ENCODE results near the gene CCDC60. TPM values are rescaled to one million over a fixed set of nuclear protein-coding genes. Genes with fewer than 3 reads are reported as not detected.
"Not testable (repeated sequence)": the region's sequence is repeated elsewhere in the genome, so short reads cannot be mapped to it uniquely, and the experiment has no call there.

The CCDC60 gene
- total RNA-seq, 2 donors from 2014 or later: not detected

DNA sequence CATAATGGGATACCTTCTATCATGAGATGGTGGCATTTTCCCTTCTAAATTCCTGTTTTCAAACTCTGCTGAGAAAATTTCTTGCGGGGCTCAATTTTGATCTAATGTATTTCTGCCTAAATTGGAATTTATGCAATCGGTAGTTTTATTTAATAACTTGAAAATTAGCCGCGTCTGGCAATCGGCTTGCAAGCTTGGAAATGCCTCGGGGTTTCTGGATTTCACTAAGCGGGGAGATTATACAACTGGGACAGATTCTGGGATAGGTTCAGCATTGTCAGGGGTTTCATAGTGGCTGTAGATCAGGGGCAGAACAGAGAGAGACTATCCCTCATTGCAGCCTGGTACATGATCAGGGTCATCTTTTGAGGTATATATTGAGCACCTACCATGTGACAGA is 8.6 kb downstream of the CCDC60 start:
- DNase-seq (ENCODE audit: low spot score) (no peak), ATAC-seq (ENCODE audit: insufficient number of reproducible peaks, low FRiP score, low read depth) (no peak)
- no peaks in the 10 kb centered on the region for H3K27me3 ChIP-seq (replicated peaks; ENCODE audit: insufficient read depth)
- TF ChIP-seq, protein P1, sequence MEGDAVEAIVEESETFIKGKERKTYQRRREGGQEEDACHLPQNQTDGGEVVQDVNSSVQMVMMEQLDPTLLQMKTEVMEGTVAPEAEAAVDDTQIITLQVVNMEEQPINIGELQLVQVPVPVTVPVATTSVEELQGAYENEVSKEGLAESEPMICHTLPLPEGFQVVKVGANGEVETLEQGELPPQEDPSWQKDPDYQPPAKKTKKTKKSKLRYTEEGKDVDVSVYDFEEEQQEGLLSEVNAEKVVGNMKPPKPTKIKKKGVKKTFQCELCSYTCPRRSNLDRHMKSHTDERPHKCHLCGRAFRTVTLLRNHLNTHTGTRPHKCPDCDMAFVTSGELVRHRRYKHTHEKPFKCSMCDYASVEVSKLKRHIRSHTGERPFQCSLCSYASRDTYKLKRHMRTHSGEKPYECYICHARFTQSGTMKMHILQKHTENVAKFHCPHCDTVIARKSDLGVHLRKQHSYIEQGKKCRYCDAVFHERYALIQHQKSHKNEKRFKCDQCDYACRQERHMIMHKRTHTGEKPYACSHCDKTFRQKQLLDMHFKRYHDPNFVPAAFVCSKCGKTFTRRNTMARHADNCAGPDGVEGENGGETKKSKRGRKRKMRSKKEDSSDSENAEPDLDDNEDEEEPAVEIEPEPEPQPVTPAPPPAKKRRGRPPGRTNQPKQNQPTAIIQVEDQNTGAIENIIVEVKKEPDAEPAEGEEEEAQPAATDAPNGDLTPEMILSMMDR (IDR thresholded peaks at IDR 0.05): no peak
- H3K27ac ChIP-seq: no peak overlapping the region
- H3K36me3 ChIP-seq: no peaks in the 10 kb centered on the region
- no peaks in the 10 kb centered on the region for H3K4me1 ChIP-seq (ENCODE audit: control insufficient read depth in 1 of 2, low read depth in 2 of 2)
- H3K9me3 ChIP-seq: no peaks in the 10 kb centered on the region
- no peak overlapping the region for H3K4me3 ChIP-seq

GRCh38 chr12:119354172-119354571 is 19.6 kb downstream of the CCDC60 start:
- ATAC-seq (ENCODE audit: insufficient number of reproducible peaks, low FRiP score, low read depth) (no peak), DNase-seq (ENCODE audit: low spot score) (no peak)
- H3K4me1 ChIP-seq (ENCODE audit: control insufficient read depth in 1 of 2, low read depth in 2 of 2): no peaks in the 10 kb centered on the region
- no peaks in the 10 kb centered on the region for H3K27me3 ChIP-seq (replicated peaks; ENCODE audit: insufficient read depth)
- no peak overlapping the region for H3K27ac ChIP-seq
- TF ChIP-seq, protein P1 (IDR thresholded peaks at IDR 0.05): no peak
- no peaks in the 10 kb centered on the region for H3K9me3 ChIP-seq
- H3K4me3 ChIP-seq: no peak overlapping the region
- H3K36me3 ChIP-seq: no peaks in the 10 kb centered on the region

DNA sequence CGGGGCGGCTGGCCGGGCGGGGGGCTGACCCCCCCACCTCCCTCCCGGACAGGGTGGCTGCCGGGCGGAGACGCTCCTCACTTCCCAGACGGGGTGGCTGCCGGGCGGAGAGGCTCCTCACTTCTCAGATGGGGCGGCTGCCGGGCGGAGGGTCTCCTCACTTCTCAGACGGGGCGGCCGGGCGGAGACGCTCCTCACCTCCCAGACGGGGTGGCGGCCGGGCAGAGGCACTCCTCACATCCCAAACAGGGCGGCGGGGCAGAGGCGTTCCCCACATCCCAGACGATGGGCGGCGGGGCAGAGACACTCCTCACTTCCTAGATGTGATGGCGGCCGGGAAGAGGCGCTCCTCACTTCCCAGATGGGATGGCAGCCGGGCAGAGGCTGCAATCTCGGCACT is 25.8 kb downstream of the CCDC60 start:
- not testable (repeated sequence) for H3K4me3 ChIP-seq; DNase-seq (ENCODE audit: low spot score); H3K27me3 ChIP-seq (replicated peaks; ENCODE audit: insufficient read depth); H3K27ac ChIP-seq; ATAC-seq (ENCODE audit: insufficient number of reproducible peaks, low FRiP score, low read depth); H3K9me3 ChIP-seq; H3K36me3 ChIP-seq; H3K4me1 ChIP-seq (ENCODE audit: control insufficient read depth in 1 of 2, low read depth in 2 of 2)

DNA sequence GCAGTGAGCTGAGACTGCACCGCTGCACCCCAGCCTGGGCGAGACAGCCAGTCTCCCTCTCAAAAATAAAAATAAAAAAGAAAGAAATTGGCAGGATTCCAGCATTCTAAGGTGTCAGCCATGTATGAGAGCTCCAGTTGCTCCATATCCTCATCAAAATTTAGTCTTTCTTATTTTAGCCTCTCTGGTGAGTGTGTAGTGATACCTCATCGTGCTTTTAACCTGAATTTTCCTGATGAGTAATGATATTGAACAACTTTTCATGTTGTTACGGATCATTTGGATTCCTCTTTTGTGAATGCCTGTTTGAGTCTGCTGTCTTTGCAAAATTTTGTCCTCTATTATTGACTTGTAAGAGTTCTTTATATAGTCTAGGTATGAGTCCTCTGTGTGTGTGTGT is 28.5 kb downstream of the CCDC60 start:
- Histone ChIP-seq H3K9me3 (no peaks in the 10 kb centered on the region), H3K27ac (no peak overlapping the region), H3K4me1 (ENCODE audit: control insufficient read depth in 1 of 2, low read depth in 2 of 2) (no peaks in the 10 kb centered on the region), H3K36me3 (no peaks in the 10 kb centered on the region), H3K27me3 (replicated peaks; ENCODE audit: insufficient read depth) (no peaks in the 10 kb centered on the region), H3K4me3 (no peak overlapping the region)
- ATAC-seq (ENCODE audit: insufficient number of reproducible peaks, low FRiP score, low read depth) (no peak), DNase-seq (ENCODE audit: low spot score) (no peak)
- TF ChIP-seq, protein P1 (IDR thresholded peaks at IDR 0.05): no peak

- TF ChIP-seq, protein P1 (IDR thresholded peaks at IDR 0.05): no peak
- Histone ChIP-seq H3K4me1 (ENCODE audit: control insufficient read depth in 1 of 2, low read depth in 2 of 2) (no peaks in the 10 kb centered on the region), H3K4me3 (no peak overlapping the region), H3K27ac (no peak overlapping the region), H3K36me3 (no peaks in the 10 kb centered on the region), H3K27me3 (replicated peaks; ENCODE audit: insufficient read depth) (no peaks in the 10 kb centered on the region), H3K9me3 (no peaks in the 10 kb centered on the region)
- ATAC-seq (ENCODE audit: insufficient number of reproducible peaks, low FRiP score, low read depth) (no peak), DNase-seq (ENCODE audit: low spot score) (no peak)
Observed at GRCh38 chr12:119363490-119363889, 29.0 kb downstream of the CCDC60 start.

DNA sequence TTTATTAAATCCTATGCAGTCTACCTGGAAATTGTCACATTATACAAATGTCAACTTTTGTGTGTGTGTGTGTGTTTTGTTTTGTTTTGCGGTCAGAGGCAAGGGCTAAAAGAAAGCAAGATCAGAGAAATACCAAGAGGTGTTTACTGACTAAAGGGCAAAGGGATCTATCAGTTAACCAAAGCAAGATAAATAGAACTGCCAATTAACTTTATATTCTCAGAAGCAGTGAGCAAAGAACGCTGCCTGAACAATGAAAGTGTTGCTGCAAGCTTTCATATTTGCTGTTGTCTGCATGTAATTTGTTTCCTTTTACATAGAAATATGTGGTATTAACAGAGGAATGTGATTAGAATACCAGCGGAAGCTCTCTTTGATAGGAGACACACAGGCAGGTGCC is 30.9 kb downstream of the CCDC60 start:
- H3K9me3 ChIP-seq: no peaks in the 10 kb centered on the region
- no peaks in the 10 kb centered on the region for H3K36me3 ChIP-seq
- ATAC-seq (ENCODE audit: insufficient number of reproducible peaks, low FRiP score, low read depth) (no peak), DNase-seq (ENCODE audit: low spot score) (no peak)
- H3K4me1 ChIP-seq (ENCODE audit: control insufficient read depth in 1 of 2, low read depth in 2 of 2): no peaks in the 10 kb centered on the region
- no peak overlapping the region for H3K27ac ChIP-seq
- no peak overlapping the region for H3K4me3 ChIP-seq
- TF ChIP-seq, protein P1 (IDR thresholded peaks at IDR 0.05): no peak
- no peaks in the 10 kb centered on the region for H3K27me3 ChIP-seq (replicated peaks; ENCODE audit: insufficient read depth)
